ENCODE measurements around the gene PLPPR1.
"Not testable (repeated sequence)": the region's sequence is repeated elsewhere in the genome, so short reads cannot be mapped to it uniquely, and the experiment has no call there.

Gene PLPPR1

GRCh38 chr9:101225271-101225670 is 196.7 kb downstream of the PLPPR1 start:
- DNase-seq, result peak; percentile 3

DNA sequence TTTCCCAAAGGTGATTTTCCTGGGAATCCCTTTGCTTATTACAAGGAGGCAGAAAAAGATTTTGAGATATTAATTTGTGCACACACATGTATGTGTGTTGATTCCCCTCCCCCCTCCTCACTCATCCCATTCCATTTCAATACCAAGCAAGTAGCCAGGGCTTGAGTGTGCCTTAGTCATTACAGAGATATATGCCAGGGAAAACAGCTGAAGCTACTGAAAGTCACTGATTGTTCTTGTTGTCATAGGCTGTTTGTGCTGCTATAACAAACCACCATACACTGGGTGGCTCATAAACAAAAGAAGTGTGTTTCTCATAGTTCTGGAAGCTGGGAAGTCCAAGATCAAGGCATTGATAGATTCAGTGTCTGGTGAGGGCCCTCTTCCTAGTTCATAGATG is 197.6 kb downstream of the PLPPR1 start:
- no peak for DNase-seq

GRCh38 chr9:101226803-101227202 is 198.3 kb downstream of the PLPPR1 start:
- no peak for DNase-seq

- DNase-seq, result no peak
Measured at GRCh38 chr9:101229606-101230005, 201.1 kb downstream of the PLPPR1 start.

- DNase-seq, result no peak
Measured at GRCh38 chr9:101232405-101232977, 204.0 kb downstream of the PLPPR1 start.

DNA sequence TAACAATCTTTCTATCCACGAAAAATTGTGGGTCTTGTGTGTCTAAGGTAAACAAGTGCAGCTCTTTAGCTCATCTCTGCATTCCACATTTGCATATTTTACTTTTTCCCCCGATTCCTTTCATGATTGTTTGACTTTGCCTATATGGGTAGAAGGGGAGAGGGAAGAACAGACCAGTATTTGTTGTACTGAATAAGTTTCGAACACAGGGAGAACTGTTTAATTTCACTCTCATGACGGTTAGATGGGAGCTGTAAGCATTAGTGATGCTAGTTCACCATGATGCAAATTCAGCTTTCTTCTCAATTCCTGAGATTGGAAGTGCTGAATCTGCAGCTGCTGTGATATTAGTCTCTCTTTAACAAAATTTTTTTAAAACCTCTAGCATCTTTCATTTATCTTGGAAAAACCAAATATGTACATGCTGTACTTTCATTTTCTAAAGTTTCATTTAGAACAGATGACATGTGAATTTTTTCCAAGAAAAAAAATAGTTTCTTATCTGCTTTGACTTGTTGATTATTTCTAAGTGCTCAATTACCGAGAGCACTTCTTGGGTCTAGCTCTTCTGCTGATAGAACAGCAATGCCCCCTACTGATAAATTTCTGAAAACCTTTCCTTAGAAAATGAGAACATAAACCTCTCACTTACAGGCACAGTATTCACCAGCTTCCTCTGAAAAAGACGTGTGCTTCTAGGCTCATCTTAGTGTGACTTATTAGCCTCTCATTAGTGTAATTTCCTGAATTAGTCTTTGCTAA is 206.8 kb downstream of the PLPPR1 start:
- DNase-seq, result peak; percentile 9

- DNase-seq, result no peak
Measured at GRCh38 chr9:101242651-101243050, 214.1 kb downstream of the PLPPR1 start.

DNA sequence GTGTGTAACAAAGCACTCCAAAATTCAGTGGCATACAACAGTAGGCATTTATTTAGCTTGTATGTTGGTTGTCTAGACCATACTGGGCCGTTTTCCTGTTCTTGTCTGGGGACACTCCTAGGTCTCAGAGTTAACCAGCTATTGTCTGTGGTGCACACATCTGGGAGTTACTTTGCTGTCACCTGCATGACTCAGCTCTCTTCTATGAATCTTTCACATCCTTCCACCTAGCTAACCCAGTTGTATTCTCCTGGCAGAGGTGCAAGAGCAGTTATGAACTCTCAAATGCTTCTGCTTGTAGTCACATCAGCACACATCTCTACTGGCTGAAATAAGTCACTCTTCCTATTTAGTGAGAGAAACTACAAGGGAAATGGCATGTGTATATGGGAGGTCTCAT is 218.2 kb downstream of the PLPPR1 start:
- no peak for DNase-seq

- DNase-seq, result no peak
Measured at GRCh38 chr9:101247297-101247696, 218.8 kb downstream of the PLPPR1 start.

- DNase-seq, result no peak
Measured at GRCh38 chr9:101254733-101255433, 226.4 kb downstream of the PLPPR1 start.

DNA sequence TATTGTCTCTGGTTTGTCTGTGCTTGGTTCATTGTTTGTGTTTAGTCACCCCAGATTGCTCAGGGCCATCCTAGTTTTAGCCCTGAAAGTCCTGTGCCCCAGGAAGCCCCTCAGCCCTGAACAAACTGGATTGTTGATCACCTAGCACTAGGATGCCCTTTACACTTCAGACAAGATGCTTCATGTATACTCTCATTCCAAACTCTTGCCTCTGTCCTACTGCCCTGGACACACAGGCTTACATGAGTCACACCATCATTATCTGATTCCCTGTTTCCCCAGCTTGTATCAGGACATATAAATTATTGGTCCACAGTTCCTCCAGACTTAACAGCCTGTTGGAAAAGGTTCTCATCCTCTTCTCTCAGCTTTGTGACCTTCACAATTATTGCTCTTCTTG is 236.2 kb downstream of the PLPPR1 start:
- DNase-seq, result no peak

DNA sequence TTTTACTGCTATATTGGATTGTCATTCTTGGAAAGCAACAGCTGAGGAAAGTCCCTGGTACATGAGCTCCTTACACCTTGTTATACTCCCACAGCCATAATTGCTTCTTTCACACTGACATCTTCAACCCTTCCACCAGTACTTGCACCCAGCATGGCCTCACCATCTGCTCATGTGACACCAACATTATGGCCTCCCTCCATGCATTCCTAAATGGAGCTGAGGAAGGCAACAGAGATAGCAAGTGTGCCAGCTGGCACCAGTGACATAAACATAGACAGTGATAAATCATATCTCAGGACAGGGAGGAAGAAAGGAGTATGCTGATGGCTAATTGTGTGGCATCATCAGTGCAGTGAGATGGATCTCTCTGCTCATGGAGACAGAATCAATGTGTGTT is 236.7 kb downstream of the PLPPR1 start:
- no peak for DNase-seq

DNA sequence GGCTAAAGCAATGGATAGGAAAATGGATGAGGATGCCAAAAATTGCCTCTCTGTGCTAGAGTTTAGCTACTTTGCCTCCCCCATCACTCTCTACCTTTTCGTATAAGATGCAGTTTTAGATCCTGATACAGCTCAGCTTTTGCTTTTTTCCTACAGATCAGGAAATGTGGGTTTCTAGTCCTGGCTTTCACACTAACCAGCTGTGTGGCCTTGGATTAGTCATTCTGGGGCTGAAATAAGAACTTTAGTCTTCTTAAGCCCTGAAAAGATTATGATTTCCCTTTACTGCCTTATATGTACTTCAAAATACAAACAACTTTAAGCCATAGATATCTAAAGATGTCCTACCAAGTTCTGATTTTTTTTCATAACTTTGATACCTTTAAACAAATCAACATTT is 239.9 kb downstream of the PLPPR1 start:
- no peak for DNase-seq

GRCh38 chr9:101269591-101270283 is 241.2 kb downstream of the PLPPR1 start:
- DNase-seq, result no peak

DNA sequence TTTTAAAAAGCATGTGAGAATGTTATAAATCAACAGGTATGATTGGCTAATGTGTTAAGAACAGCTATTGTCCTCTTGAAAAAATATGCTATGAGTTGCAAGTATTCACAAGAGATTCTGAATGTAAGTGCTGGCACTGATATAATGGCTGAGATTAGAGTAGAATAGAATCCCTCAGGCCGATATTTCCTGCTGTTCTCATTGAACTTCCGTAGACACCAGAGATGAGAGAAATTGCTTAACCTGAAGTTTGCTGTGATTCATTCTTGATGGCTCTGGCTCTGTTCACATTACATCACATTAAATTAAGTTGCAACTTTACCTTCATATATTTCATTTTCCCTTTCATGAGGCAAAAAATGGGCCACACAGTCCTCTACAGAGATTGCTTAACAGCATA is 241.8 kb downstream of the PLPPR1 start:
- DNase-seq, result no peak

DNA sequence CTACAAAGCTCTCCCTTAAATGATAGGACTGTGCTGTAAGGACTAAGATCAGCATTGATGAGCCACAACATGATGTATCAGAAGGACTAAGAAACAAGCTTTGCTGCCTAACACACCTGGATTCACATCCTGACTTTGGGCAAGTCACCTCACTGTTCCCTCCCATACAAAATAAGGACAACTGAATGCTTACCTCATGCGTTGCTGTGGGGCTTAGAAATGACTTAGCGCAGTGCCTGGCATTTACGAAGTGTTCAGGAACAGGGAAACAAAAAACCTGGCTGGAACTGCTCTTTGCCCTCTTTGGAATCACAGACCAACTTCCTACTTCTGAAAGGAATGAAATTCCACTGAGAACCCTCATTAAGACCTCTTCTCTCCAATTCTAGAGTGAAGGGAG is 242.6 kb downstream of the PLPPR1 start:
- no peak for DNase-seq

- no peak for DNase-seq
Measured at GRCh38 chr9:101274971-101275768, 246.6 kb downstream of the PLPPR1 start.

DNA sequence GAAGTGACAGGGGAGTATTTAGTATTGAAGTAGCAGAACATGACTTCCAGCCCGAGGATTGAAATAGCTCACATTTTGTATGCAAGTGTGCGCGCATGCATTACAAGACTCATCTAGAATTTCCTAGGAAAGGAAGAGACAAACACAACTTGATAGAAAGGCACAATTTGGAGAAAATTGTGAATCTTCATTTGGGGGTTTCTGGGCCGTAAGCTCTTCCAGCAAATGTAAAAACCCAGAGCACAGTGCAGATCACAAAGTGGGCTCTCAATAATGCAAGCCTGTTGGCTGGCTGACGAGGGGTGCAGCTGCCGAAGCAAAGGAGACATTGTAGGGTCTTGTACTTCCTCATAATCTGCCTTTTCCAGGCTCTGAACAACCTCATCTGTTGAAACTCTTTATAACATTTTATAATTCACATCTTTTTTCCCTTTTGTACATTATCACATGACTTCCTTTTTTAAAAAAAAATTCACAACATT is 247.3 kb downstream of the PLPPR1 start:
- DNase-seq, result no peak

- DNase-seq, result not testable (repeated sequence)
Measured at GRCh38 chr9:101291043-101291442, 262.5 kb downstream of the PLPPR1 start.

DNA sequence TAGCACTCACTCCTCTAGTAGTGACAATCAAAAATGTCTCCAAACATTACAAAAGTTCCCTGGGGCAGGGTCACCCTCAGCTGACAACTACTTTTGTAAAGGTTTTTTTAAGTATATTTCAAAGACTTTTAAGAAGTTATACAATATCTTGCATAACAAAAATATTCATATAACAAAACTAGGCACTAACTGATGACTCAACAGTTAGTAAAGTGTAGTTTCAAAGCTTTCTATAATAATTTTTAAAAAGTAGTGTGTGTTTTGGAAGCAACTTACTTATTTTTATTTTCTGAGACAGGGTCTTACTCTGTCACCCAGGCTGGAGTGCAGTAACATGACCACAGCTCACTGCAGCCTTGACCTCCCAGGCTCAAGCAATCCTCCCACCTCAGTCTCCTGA is 271.4 kb downstream of the PLPPR1 start:
- DNase-seq, result no peak

GRCh38 chr9:101307051-101307450 is 278.5 kb downstream of the PLPPR1 start:
- no peak for DNase-seq

- peak; percentile 35 for DNase-seq
Measured at GRCh38 chr9:101307524-101308213, 279.1 kb downstream of the PLPPR1 start.
